Neutrophil (primary cell): ENCODE results near the gene SYTL1.

ENCODE experiments used
- H3K27ac ChIP-seq: fragments of 200-600 bp; sonication (generic); 2 replicates; pipeline ENCODE4 v1.5.1; 2016; ENCODE audit warnings: mild to moderate bottlenecking, moderate library complexity
- H3K27me3 ChIP-seq: fragments of 200-600 bp; sonication (generic); 2 replicates; pipeline ENCODE4 v1.6.0; 2016; ENCODE audit warnings: mild to moderate bottlenecking
- H3K36me3 ChIP-seq: fragments of 200-600 bp; sonication (generic); 2 replicates; pipeline ENCODE4 v1.5.1; 2017
- H3K4me1 ChIP-seq, 2 experiments: fragments of 200-600 bp in 1 of 2; sonication (generic) in 1 of 2; 1 replicate in 1 of 2; 2 replicates in 1 of 2; pipeline versions ENCODE4 v1.5.1 to v1.6.1; 2013 to 2016; ENCODE audit warnings: low read depth in 1 of 2, low read length in 1 of 2, mild to moderate bottlenecking in 1 of 2, moderate library complexity in 1 of 2; ENCODE audit not compliant: control insufficient read depth in 1 of 2, insufficient read depth in 1 of 2
- H3K4me3 ChIP-seq, 2 experiments: fragments of 200-600 bp in 1 of 2; sonication (generic) in 1 of 2; 1 replicate in 1 of 2; 2 replicates in 1 of 2; pipeline ENCODE4 v1.5.1; 2013 to 2016; ENCODE audit warnings: low read depth in 1 of 2, low read length in 1 of 2, mild to moderate bottlenecking in 1 of 2, moderate library complexity in 1 of 2
- H3K9me3 ChIP-seq: fragments of 200-600 bp; sonication (generic); 2 replicates; pipeline ENCODE4 v1.5.1; 2016
- CTCF ChIP-seq: fragments of 200-600 bp; sonication (generic); IDR thresholded peaks from 2 replicates; pipeline ENCODE4 v1.5.1; 2016; ENCODE audit warnings: antibody characterized with exemption

The SYTL1 gene

GRCh38 chr1:27394282-27394658, 52.4 kb downstream of the SYTL1 start:
- Histone ChIP-seq H3K36me3 (no peaks in the 10 kb centered on the region), H3K27ac (no peak overlapping the region), H3K9me3 (no peaks in the 10 kb centered on the region), H3K27me3 (peaks cover 54% of the 10 kb centered on the region), H3K4me3 (no peak overlapping the region), H3K4me1 (peaks cover 14 to 17% of the 10 kb centered on the region in 2 experiments)
- TF ChIP-seq CTCF = no peak

DNA sequence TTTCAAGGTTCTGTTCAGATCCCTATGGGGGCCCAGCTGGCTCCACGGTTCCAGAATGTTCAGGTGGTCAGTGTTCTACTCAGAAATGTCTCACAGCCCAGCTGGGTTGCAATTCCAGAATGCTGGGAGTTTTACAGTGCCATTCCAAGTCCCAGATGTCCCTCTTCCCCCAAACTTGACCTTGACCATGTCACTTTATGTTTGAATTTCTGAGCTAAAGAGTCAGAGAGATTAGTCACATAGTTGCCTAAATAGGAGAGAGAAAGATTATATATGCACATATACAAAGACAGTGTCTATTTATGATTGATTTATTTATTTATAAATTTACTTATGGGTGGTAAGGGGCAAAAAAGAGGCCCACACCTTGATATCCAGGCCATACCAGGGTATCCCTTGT, 53.1 kb downstream of the SYTL1 start:
- no peak overlapping the region for H3K4me3 ChIP-seq
- no peak overlapping the region for H3K27ac ChIP-seq
- TF ChIP-seq CTCF = no peak
- peaks cover 47% of the 10 kb centered on the region for H3K27me3 ChIP-seq
- H3K36me3 ChIP-seq = no peaks in the 10 kb centered on the region
- H3K4me1 ChIP-seq = peaks cover 14 to 17% of the 10 kb centered on the region in 2 experiments
- no peaks in the 10 kb centered on the region for H3K9me3 ChIP-seq

- peak; percentile 94 for TF ChIP-seq CTCF
- no peaks in the 10 kb centered on the region for H3K9me3 ChIP-seq
- H3K27me3 ChIP-seq = peaks cover 40% of the 10 kb centered on the region
- H3K4me1 ChIP-seq = peaks cover 14 to 17% of the 10 kb centered on the region in 2 experiments
- no peak overlapping the region for H3K27ac ChIP-seq
- no peaks in the 10 kb centered on the region for H3K36me3 ChIP-seq
- H3K4me3 ChIP-seq = no peak overlapping the region
Observed at GRCh38 chr1:27395441-27396195, 53.8 kb downstream of the SYTL1 start.

GRCh38 chr1:27397110-27397509, 55.3 kb downstream of the SYTL1 start:
- H3K27me3 ChIP-seq = peaks cover 25% of the 10 kb centered on the region
- no peak overlapping the region for H3K27ac ChIP-seq
- H3K4me1 ChIP-seq = peaks cover 8 to 11% of the 10 kb centered on the region in 2 experiments
- H3K9me3 ChIP-seq = no peaks in the 10 kb centered on the region
- TF ChIP-seq CTCF = no peak
- no peak overlapping the region for H3K4me3 ChIP-seq
- no peaks in the 10 kb centered on the region for H3K36me3 ChIP-seq

DNA sequence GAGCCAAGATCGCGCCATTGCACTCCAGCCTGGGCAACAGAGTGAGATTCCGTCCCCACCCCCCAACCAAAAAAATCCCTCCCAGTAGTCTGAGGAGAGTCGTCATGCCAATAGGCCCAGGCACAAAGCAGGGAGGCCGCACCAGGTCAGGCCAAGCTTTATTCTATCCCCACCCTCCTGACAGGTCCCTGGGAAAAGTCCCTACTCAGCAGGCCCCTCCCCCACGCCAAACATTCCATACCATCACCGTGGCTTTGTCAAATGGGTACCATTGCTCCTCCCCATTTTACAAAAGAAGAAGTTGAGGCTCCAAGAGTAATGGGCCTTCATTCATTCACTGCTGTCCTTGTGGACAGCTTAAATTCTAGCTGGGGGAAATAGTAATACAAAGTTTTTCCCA, 55.9 kb downstream of the SYTL1 start:
- Histone ChIP-seq H3K27me3 (peaks cover 19% of the 10 kb centered on the region), H3K4me3 (no peak overlapping the region), H3K4me1 (peaks cover 1 to 5% of the 10 kb centered on the region in 2 experiments), H3K9me3 (no peaks in the 10 kb centered on the region), H3K27ac (no peak overlapping the region), H3K36me3 (no peaks in the 10 kb centered on the region)
- TF ChIP-seq CTCF = no peak
